WI38 (cell line): ENCODE results near the gene EPN2.

ENCODE experiments used
- H3K4me3 ChIP-seq: 2 replicates; pipeline ENCODE4 v1.5.1; 2011; ENCODE audit warnings: low read depth, mild to moderate bottlenecking, control low read depth, low read length
- CTCF ChIP-seq: IDR thresholded peaks from 2 replicates; pipeline ENCODE4 v1.5.1; 2012; ENCODE audit warnings: low read depth, mild to moderate bottlenecking, control low read depth, low read length

The EPN2 gene

GRCh38 chr17:19365833-19366636 is 128.9 kb downstream of the EPN2 start:
- H3K4me3 ChIP-seq, result no peak overlapping the region
- TF ChIP-seq CTCF, result no peak

- TF ChIP-seq CTCF, result no peak
- no peak overlapping the region for H3K4me3 ChIP-seq
Measured at GRCh38 chr17:19366637-19366972, 129.4 kb downstream of the EPN2 start.

GRCh38 chr17:19368229-19368628 is 131.1 kb downstream of the EPN2 start:
- no peak for TF ChIP-seq CTCF
- H3K4me3 ChIP-seq, result no peak overlapping the region

GRCh38 chr17:19369107-19369778 is 132.1 kb downstream of the EPN2 start:
- no peak for TF ChIP-seq CTCF
- H3K4me3 ChIP-seq, result no peak overlapping the region

- no peak overlapping the region for H3K4me3 ChIP-seq
- no peak for TF ChIP-seq CTCF
Measured at GRCh38 chr17:19369846-19370492, 132.8 kb downstream of the EPN2 start.

GRCh38 chr17:19370493-19370960 is 133.4 kb downstream of the EPN2 start:
- no peak overlapping the region for H3K4me3 ChIP-seq
- TF ChIP-seq CTCF, result no peak
